HEK293 (cell line): ENCODE data around the gene ALX1.

Experiments used
- CTCF ChIA-PET: fragments of 350-600 bp; formaldehyde crosslinking; extraction: SDS; loops from one replicate; lab custom pipeline; 2021; ENCODE audit warnings: antibody characterized with exemption; lab: Yijun Ruan, JAX
- POLR2A ChIA-PET: fragments of 300-600 bp; formaldehyde crosslinking; extraction: SDS; loops from one replicate; lab custom pipeline; 2020; ENCODE audit warnings: antibody characterized with exemption, inconsistent platforms; lab: Yijun Ruan, JAX
- H3K27ac ChIP-seq: fragments of 200-500 bp; sonication (Bioruptor generic); 2 replicates; pipeline ENCODE4 v1.5.1; 2014; ENCODE audit warnings: low read depth, low read length, control low read depth, inconsistent platforms; ENCODE audit errors: extremely low read depth
- H3K36me3 ChIP-seq, 2 experiments: fragments of 200-500 bp in 1 of 2; sonication (Bioruptor generic) in 1 of 2; 1 replicate in 1 of 2; 2 replicates in 1 of 2; pipeline ENCODE4 v1.5.1; 2014 to 2017; ENCODE audit warnings: inconsistent platforms in 2 of 2, low read length in 2 of 2; ENCODE audit not compliant: control insufficient read depth in 2 of 2, insufficient read depth in 1 of 2
- H3K4me1 ChIP-seq: fragments of 200-500 bp; sonication (Bioruptor generic); 2 replicates; pipeline ENCODE4 v1.5.1; 2014; ENCODE audit warnings: mild to moderate bottlenecking, low read length, inconsistent platforms; ENCODE audit not compliant: control insufficient read depth, insufficient read depth
- H3K4me3 ChIP-seq: 2 replicates; pipeline ENCODE4 v1.5.1; 2011; ENCODE audit warnings: low read depth, mild to moderate bottlenecking, control low read depth, low read length, moderate library complexity
- H3K9me3 ChIP-seq: fragments of 200-500 bp; sonication (Bioruptor generic); 2 replicates; pipeline ENCODE4 v1.5.1; 2014; ENCODE audit warnings: low read depth, low read length, inconsistent platforms; ENCODE audit not compliant: control insufficient read depth, insufficient read depth
- GFI1B ChIP-seq: fragments of 450-650 bp; formaldehyde crosslinking; IDR thresholded peaks from 2 replicates; pipeline ENCODE4 v1.5.1; 2016; ENCODE audit warnings: missing biosample characterization, missing genetic modification characterization
- ZFP41 ChIP-seq: fragments of 450-650 bp; formaldehyde crosslinking; IDR thresholded peaks from 2 replicates; pipeline ENCODE4 v1.5.1; 2016; ENCODE audit warnings: missing biosample characterization, missing genetic modification characterization, borderline replicate concordance
- ZNF155 ChIP-seq: fragments of 450-650 bp; formaldehyde crosslinking; IDR thresholded peaks from 2 replicates; pipeline ENCODE4 v1.5.1; 2016; ENCODE audit warnings: missing biosample characterization, missing genetic modification characterization
- ZNF157 ChIP-seq: fragments of 450-650 bp; formaldehyde crosslinking; IDR thresholded peaks from 2 replicates; pipeline ENCODE4 v1.5.1; 2016; ENCODE audit warnings: missing biosample characterization, missing genetic modification characterization
- ZNF175 ChIP-seq: fragments of 450-650 bp; formaldehyde crosslinking; IDR thresholded peaks from 2 replicates; pipeline ENCODE4 v1.5.1; 2016; ENCODE audit warnings: missing biosample characterization, missing genetic modification characterization
- ZNF2 ChIP-seq: fragments of 450-650 bp; formaldehyde crosslinking; IDR thresholded peaks from 2 replicates; pipeline ENCODE4 v1.5.1; 2016; ENCODE audit warnings: missing biosample characterization, missing genetic modification characterization
- ZNF266 ChIP-seq: fragments of 450-650 bp; formaldehyde crosslinking; IDR thresholded peaks from 2 replicates; pipeline ENCODE4 v1.5.1; 2016; ENCODE audit warnings: missing biosample characterization, missing genetic modification characterization, low read depth
- ZNF292 ChIP-seq: fragments of 450-650 bp; formaldehyde crosslinking; IDR thresholded peaks from 2 replicates; pipeline ENCODE4 v1.5.1; 2016; ENCODE audit warnings: low read depth, missing biosample characterization, missing genetic modification characterization, borderline replicate concordance
- ZNF366 ChIP-seq: fragments of 450-650 bp; formaldehyde crosslinking; conservative IDR thresholded peaks from 2 replicates; pipeline ENCODE4 v1.5.1; 2016; ENCODE audit warnings: missing biosample characterization, missing genetic modification characterization
- ZNF404 ChIP-seq: fragments of 450-650 bp; formaldehyde crosslinking; IDR thresholded peaks from 2 replicates; pipeline ENCODE4 v1.5.1; 2017; ENCODE audit warnings: missing biosample characterization, missing genetic modification characterization
- ZNF549 ChIP-seq: fragments of 450-650 bp; IDR thresholded peaks from 2 replicates; pipeline ENCODE4 v1.5.1; 2018; ENCODE audit warnings: missing biosample characterization, missing genetic modification characterization, mild to moderate bottlenecking, inconsistent platforms, moderate library complexity
- ZNF555 ChIP-seq: fragments of 450-650 bp; formaldehyde crosslinking; conservative IDR thresholded peaks from 2 replicates; pipeline ENCODE4 v1.5.1; 2017; ENCODE audit warnings: missing biosample characterization, mild to moderate bottlenecking, missing genetic modification characterization, inconsistent platforms
- ZNF626 ChIP-seq: fragments of 450-650 bp; sonication (Bioruptor Pico); formaldehyde crosslinking; IDR thresholded peaks from 2 replicates; pipeline ENCODE4 v1.5.1; 2018; ENCODE audit warnings: missing biosample characterization, missing genetic modification characterization, inconsistent platforms
- ZNF654 ChIP-seq: fragments of 450-650 bp; formaldehyde crosslinking; IDR thresholded peaks from 2 replicates; pipeline ENCODE4 v1.5.1; 2016; ENCODE audit warnings: low read depth, missing biosample characterization, missing genetic modification characterization
- ZNF701 ChIP-seq: fragments of 450-650 bp; formaldehyde crosslinking; IDR thresholded peaks from 2 replicates; pipeline ENCODE4 v1.5.1; 2016; ENCODE audit warnings: missing biosample characterization, missing genetic modification characterization
- ZSCAN23 ChIP-seq: fragments of 450-650 bp; formaldehyde crosslinking; IDR thresholded peaks from 2 replicates; pipeline ENCODE4 v1.5.1; 2016; ENCODE audit warnings: missing biosample characterization, missing genetic modification characterization
- TF ChIP-seq, protein P1 (sequence below): fragments of 450-650 bp; formaldehyde crosslinking; IDR thresholded peaks from 2 replicates; pipeline ENCODE4 v1.5.1; 2016; ENCODE audit warnings: missing biosample characterization, missing genetic modification characterization, borderline replicate concordance
- TF ChIP-seq, protein P2 (sequence below): fragments of 450-650 bp; formaldehyde crosslinking; IDR thresholded peaks from 2 replicates; pipeline ENCODE4 v1.5.1; 2016; ENCODE audit warnings: missing biosample characterization, missing genetic modification characterization
- TF ChIP-seq, protein P3 (sequence below): fragments of 450-650 bp; formaldehyde crosslinking; IDR thresholded peaks from 2 replicates; pipeline ENCODE4 v1.5.1; 2016; ENCODE audit warnings: missing biosample characterization, missing genetic modification characterization
- TF ChIP-seq, protein P4 (sequence below): fragments of 450-650 bp; formaldehyde crosslinking; IDR thresholded peaks from 2 replicates; pipeline ENCODE4 v1.5.1; 2016; ENCODE audit warnings: missing biosample characterization, missing genetic modification characterization
- TF ChIP-seq, protein P5 (sequence below): fragments of 450-650 bp; formaldehyde crosslinking; IDR thresholded peaks from 2 replicates; pipeline ENCODE4 v1.5.1; 2016; ENCODE audit warnings: missing biosample characterization, missing genetic modification characterization
- TF ChIP-seq, protein P6 (sequence below): fragments of 450-650 bp; formaldehyde crosslinking; IDR thresholded peaks from 2 replicates; pipeline ENCODE4 v1.5.1; 2016; ENCODE audit warnings: missing biosample characterization, missing genetic modification characterization, low read depth

Gene ALX1

DNA sequence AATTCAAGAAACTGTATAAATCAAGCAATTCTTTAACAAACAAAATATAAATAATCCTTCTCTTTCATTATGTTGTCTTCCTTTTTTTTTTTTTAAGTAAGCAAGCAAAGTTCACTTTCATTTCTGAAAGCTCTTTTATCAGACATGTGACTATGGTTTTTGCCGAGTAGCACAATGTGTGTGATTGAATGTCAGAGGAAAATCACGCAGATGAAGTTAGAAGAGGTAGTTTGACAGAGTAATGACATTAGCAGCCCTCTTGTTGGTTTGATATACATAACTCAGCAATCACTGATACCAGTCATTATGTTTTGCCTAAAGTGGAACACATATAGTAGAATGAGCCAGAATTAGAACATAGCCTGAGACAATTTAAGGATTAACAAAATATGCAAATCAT is 19.0 kb downstream of the ALX1 start:
- no peak overlapping the region for H3K4me3 ChIP-seq
- no peaks in the 10 kb centered on the region for H3K4me1 ChIP-seq
- CTCF ChIA-PET, result interaction anchor here (0.8 kb wide), 1 partner anchor 127 kb away, joined by 3 read pairs; no protein-coding TSS in a partner anchor
- POLR2A ChIA-PET, result no interaction called here
- no peaks in the 10 kb centered on the region for H3K9me3 ChIP-seq
- H3K27ac ChIP-seq, result no peak overlapping the region
- peaks cover 0 to 4% of the 10 kb centered on the region in 2 experiments; a peak in 1 of 3 replicates for H3K36me3 ChIP-seq
- no peak for TF ChIP-seq ZNF701 (tag by site-specific recombination)
- TF ChIP-seq, protein P1, sequence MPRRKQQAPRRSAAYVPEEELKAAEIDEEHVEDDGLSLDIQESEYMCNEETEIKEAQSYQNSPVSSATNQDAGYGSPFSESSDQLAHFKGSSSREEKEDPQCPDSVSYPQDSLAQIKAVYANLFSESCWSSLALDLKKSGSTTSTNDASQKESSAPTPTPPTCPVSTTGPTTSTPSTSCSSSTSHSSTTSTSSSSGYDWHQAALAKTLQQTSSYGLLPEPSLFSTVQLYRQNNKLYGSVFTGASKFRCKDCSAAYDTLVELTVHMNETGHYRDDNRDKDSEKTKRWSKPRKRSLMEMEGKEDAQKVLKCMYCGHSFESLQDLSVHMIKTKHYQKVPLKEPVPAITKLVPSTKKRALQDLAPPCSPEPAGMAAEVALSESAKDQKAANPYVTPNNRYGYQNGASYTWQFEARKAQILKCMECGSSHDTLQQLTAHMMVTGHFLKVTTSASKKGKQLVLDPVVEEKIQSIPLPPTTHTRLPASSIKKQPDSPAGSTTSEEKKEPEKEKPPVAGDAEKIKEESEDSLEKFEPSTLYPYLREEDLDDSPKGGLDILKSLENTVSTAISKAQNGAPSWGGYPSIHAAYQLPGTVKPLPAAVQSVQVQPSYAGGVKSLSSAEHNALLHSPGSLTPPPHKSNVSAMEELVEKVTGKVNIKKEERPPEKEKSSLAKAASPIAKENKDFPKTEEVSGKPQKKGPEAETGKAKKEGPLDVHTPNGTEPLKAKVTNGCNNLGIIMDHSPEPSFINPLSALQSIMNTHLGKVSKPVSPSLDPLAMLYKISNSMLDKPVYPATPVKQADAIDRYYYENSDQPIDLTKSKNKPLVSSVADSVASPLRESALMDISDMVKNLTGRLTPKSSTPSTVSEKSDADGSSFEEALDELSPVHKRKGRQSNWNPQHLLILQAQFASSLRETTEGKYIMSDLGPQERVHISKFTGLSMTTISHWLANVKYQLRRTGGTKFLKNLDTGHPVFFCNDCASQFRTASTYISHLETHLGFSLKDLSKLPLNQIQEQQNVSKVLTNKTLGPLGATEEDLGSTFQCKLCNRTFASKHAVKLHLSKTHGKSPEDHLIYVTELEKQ (tag by site-specific recombination), result no peak
- TF ChIP-seq, all 188 proteins: peak for 0

DNA sequence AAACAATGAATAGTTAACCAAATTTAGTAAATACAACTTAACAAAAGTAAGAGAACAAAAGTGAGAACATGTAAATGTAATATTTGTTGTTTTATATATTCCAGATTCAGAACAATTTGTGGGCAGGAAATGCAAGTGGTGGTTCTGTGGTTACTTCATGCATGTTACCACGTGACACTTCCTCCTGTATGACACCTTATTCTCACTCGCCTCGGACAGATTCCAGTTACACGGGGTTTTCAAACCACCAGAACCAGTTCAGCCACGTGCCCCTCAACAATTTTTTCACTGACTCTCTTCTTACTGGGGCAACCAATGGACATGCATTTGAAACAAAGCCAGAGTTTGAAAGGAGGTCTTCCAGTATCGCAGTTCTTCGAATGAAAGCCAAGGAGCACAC is 21.0 kb downstream of the ALX1 start:
- CTCF ChIA-PET, result no interaction called here
- TF ChIP-seq, protein P2, sequence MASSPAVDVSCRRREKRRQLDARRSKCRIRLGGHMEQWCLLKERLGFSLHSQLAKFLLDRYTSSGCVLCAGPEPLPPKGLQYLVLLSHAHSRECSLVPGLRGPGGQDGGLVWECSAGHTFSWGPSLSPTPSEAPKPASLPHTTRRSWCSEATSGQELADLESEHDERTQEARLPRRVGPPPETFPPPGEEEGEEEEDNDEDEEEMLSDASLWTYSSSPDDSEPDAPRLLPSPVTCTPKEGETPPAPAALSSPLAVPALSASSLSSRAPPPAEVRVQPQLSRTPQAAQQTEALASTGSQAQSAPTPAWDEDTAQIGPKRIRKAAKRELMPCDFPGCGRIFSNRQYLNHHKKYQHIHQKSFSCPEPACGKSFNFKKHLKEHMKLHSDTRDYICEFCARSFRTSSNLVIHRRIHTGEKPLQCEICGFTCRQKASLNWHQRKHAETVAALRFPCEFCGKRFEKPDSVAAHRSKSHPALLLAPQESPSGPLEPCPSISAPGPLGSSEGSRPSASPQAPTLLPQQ, result no peak
- TF ChIP-seq ZNF549 (tag by site-specific recombination), result no peak
- TF ChIP-seq ZNF155 (tag by site-specific recombination), result no peak
- no peak for TF ChIP-seq ZFP41 (tag by site-specific recombination)
- no peak for TF ChIP-seq ZNF626 (tag by site-specific recombination)
- TF ChIP-seq ZNF654 (tag by site-specific recombination), result no peak
- no peak for TF ChIP-seq ZNF366 (tag by site-specific recombination)
- TF ChIP-seq, protein P3, sequence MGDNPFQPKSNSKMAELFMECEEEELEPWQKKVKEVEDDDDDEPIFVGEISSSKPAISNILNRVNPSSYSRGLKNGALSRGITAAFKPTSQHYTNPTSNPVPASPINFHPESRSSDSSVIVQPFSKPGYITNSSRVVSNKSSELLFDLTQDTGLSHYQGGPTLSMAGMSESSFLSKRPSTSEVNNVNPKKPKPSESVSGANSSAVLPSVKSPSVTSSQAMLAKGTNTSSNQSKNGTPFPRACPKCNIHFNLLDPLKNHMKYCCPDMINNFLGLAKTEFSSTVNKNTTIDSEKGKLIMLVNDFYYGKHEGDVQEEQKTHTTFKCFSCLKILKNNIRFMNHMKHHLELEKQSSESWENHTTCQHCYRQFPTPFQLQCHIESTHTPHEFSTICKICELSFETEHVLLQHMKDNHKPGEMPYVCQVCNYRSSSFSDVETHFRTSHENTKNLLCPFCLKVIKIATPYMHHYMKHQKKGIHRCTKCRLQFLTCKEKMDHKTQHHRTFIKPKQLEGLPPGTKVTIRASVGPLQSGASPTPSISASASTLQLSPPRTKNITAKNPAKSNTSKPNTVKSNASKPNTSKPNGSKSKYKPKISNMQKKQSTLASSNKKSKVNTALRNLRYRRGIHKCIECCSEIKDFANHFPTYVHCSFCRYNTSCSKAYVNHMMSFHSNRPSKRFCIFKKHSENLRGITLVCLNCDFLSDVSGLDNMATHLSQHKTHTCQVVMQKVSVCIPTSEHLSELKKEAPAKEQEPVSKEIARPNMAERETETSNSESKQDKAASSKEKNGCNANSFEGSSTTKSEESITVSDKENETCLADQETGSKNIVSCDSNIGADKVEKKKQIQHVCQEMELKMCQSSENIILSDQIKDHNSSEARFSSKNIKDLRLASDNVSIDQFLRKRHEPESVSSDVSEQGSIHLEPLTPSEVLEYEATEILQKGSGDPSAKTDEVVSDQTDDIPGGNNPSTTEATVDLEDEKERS (tag by site-specific recombination), result no peak
- no peak for TF ChIP-seq ZNF2
- no peak for TF ChIP-seq ZNF157 (tag by site-specific recombination)
- TF ChIP-seq ZNF555, result no peak
- no peak for TF ChIP-seq ZNF292 (tag by site-specific recombination)
- TF ChIP-seq, protein P4, sequence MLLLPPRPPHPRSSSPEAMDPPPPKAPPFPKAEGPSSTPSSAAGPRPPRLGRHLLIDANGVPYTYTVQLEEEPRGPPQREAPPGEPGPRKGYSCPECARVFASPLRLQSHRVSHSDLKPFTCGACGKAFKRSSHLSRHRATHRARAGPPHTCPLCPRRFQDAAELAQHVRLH (tag by site-specific recombination), result no peak
- TF ChIP-seq GFI1B (tag by site-specific recombination), result no peak
- no peak for TF ChIP-seq ZNF404 (tag by site-specific recombination)
- TF ChIP-seq ZNF266 (tag by site-specific recombination), result no peak
- TF ChIP-seq, protein P5, sequence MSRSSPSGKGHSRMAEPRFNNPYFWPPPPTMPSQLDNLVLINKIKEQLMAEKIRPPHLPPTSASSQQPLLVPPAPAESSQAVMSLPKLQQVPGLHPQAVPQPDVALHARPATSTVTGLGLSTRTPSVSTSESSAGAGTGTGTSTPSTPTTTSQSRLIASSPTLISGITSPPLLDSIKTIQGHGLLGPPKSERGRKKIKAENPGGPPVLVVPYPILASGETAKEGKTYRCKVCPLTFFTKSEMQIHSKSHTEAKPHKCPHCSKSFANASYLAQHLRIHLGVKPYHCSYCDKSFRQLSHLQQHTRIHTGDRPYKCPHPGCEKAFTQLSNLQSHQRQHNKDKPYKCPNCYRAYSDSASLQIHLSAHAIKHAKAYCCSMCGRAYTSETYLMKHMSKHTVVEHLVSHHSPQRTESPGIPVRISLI (tag by site-specific recombination), result no peak
- no peak for TF ChIP-seq ZNF175 (tag by site-specific recombination)
- TF ChIP-seq, protein P6, sequence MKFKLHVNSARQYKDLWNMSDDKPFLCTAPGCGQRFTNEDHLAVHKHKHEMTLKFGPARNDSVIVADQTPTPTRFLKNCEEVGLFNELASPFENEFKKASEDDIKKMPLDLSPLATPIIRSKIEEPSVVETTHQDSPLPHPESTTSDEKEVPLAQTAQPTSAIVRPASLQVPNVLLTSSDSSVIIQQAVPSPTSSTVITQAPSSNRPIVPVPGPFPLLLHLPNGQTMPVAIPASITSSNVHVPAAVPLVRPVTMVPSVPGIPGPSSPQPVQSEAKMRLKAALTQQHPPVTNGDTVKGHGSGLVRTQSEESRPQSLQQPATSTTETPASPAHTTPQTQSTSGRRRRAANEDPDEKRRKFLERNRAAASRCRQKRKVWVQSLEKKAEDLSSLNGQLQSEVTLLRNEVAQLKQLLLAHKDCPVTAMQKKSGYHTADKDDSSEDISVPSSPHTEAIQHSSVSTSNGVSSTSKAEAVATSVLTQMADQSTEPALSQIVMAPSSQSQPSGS (tag by site-specific recombination), result no peak
- TF ChIP-seq ZSCAN23 (tag by site-specific recombination), result no peak
- POLR2A ChIA-PET, result no interaction called here
- Histone ChIP-seq H3K9me3 (no peaks in the 10 kb centered on the region), H3K36me3 (peaks cover 0 to 4% of the 10 kb centered on the region in 2 experiments; a peak in 1 of 3 replicates), H3K4me3 (no peak overlapping the region), H3K27ac (no peak overlapping the region), H3K4me1 (no peaks in the 10 kb centered on the region)
